ENCODE results near the gene SKOR1. TPM values are rescaled to one million over a fixed set of nuclear protein-coding genes. Genes with fewer than 3 reads are reported as not detected.

SKOR1 gene
- total and polyA plus RNA-seq, 2 donors (not counting 1 experiment from before 2014, with no cell fraction given): 0.01 to 0.17 TPM

- no peaks in the 10 kb centered on the region for H3K4me1 ChIP-seq (ENCODE audit: control insufficient read depth, extremely low read depth, insufficient read depth, low read length)
- no peak overlapping the region for H3K4me2 ChIP-seq (ENCODE audit: extremely low read depth, insufficient read depth, low read length)
- no peak overlapping the region for H2AFZ ChIP-seq (ENCODE audit: low read length)
- no peaks in the 10 kb centered on the region for H3K36me3 ChIP-seq (ENCODE audit: control insufficient read depth, insufficient read depth, low read length)
- H3K9ac ChIP-seq (ENCODE audit: insufficient read depth, low read length): no peak overlapping the region
- no peaks in the 10 kb centered on the region for H4K20me1 ChIP-seq (ENCODE audit: control insufficient read depth, extremely low read depth, insufficient read depth, low read length)
- H3K27me3 ChIP-seq (ENCODE audit: control insufficient read depth, insufficient read depth, low read length): no peaks in the 10 kb centered on the region
- H3K4me3 ChIP-seq (replicated peaks in 1 of 4; ENCODE audit: control extremely low read depth in 1 of 4, insufficient read depth in 1 of 4, low read depth in 3 of 4, low read length in 4 of 4): no peak overlapping the region
- H3K9me3 ChIP-seq (ENCODE audit: control insufficient read depth, insufficient read depth, low read depth, low read length): no peaks in the 10 kb centered on the region
- H3K27ac ChIP-seq (ENCODE audit: insufficient read depth, low read length): no peak overlapping the region
- no peak for TF ChIP-seq EZH2 (IDR thresholded peaks at IDR 0.05; ENCODE audit: low read length, missing control alignments)
- no peaks in the 10 kb centered on the region for H3K79me2 ChIP-seq (ENCODE audit: control insufficient read depth, insufficient read depth, low read length)
- no peak for DNase-seq (ENCODE audit: low read depth in 2 of 2)
Observed at GRCh38 chr15:67799801-67800205, 25.5 kb upstream of the SKOR1 start.

DNA sequence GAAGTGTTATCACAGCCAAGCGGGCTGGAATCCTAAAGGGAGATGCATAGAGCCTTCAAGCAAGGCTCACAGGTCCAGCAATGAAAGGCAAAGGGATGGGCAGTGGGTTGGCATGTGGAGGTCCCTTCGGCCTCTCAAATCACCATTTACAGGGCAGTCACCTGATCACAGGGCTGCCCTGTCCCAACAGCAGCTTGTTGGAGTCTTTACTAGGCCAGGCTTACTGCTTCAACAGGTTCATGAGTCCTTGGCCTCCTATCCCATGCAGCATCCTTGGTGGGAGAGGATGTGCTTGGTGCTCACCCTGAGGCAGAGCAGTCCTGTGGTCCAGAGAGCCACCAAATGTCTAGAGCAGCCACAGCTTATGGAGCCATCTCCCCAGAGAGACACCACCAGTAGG lies 24.2 kb upstream of the SKOR1 start:
- H3K4me3 ChIP-seq (replicated peaks in 1 of 4; ENCODE audit: control extremely low read depth in 1 of 4, insufficient read depth in 1 of 4, low read depth in 3 of 4, low read length in 4 of 4): no peak overlapping the region
- H4K20me1 ChIP-seq (ENCODE audit: control insufficient read depth, extremely low read depth, insufficient read depth, low read length): no peaks in the 10 kb centered on the region
- H3K27ac ChIP-seq (ENCODE audit: insufficient read depth, low read length): no peak overlapping the region
- TF ChIP-seq, protein P1, sequence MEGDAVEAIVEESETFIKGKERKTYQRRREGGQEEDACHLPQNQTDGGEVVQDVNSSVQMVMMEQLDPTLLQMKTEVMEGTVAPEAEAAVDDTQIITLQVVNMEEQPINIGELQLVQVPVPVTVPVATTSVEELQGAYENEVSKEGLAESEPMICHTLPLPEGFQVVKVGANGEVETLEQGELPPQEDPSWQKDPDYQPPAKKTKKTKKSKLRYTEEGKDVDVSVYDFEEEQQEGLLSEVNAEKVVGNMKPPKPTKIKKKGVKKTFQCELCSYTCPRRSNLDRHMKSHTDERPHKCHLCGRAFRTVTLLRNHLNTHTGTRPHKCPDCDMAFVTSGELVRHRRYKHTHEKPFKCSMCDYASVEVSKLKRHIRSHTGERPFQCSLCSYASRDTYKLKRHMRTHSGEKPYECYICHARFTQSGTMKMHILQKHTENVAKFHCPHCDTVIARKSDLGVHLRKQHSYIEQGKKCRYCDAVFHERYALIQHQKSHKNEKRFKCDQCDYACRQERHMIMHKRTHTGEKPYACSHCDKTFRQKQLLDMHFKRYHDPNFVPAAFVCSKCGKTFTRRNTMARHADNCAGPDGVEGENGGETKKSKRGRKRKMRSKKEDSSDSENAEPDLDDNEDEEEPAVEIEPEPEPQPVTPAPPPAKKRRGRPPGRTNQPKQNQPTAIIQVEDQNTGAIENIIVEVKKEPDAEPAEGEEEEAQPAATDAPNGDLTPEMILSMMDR (conservative IDR thresholded peaks at IDR 0.05 in 1 of 2, IDR thresholded peaks at IDR 0.05 in 1 of 2; ENCODE audit: low read depth in 1 of 2, low read length in 2 of 2): no peak
- no peak for TF ChIP-seq EZH2 (IDR thresholded peaks at IDR 0.05; ENCODE audit: low read length, missing control alignments)
- no peaks in the 10 kb centered on the region for H3K4me1 ChIP-seq (ENCODE audit: control insufficient read depth, extremely low read depth, insufficient read depth, low read length)
- H2AFZ ChIP-seq (ENCODE audit: low read length): no peak overlapping the region
- H3K9ac ChIP-seq (ENCODE audit: insufficient read depth, low read length): no peak overlapping the region
- no peak overlapping the region for H3K4me2 ChIP-seq (ENCODE audit: extremely low read depth, insufficient read depth, low read length)
- H3K79me2 ChIP-seq (ENCODE audit: control insufficient read depth, insufficient read depth, low read length): no peaks in the 10 kb centered on the region
- H3K36me3 ChIP-seq (ENCODE audit: control insufficient read depth, insufficient read depth, low read length): no peaks in the 10 kb centered on the region
- H3K9me3 ChIP-seq (ENCODE audit: control insufficient read depth, insufficient read depth, low read depth, low read length): no peaks in the 10 kb centered on the region
- no peak for DNase-seq (ENCODE audit: low read depth in 2 of 2)
- no peaks in the 10 kb centered on the region for H3K27me3 ChIP-seq (ENCODE audit: control insufficient read depth, insufficient read depth, low read length)

DNA sequence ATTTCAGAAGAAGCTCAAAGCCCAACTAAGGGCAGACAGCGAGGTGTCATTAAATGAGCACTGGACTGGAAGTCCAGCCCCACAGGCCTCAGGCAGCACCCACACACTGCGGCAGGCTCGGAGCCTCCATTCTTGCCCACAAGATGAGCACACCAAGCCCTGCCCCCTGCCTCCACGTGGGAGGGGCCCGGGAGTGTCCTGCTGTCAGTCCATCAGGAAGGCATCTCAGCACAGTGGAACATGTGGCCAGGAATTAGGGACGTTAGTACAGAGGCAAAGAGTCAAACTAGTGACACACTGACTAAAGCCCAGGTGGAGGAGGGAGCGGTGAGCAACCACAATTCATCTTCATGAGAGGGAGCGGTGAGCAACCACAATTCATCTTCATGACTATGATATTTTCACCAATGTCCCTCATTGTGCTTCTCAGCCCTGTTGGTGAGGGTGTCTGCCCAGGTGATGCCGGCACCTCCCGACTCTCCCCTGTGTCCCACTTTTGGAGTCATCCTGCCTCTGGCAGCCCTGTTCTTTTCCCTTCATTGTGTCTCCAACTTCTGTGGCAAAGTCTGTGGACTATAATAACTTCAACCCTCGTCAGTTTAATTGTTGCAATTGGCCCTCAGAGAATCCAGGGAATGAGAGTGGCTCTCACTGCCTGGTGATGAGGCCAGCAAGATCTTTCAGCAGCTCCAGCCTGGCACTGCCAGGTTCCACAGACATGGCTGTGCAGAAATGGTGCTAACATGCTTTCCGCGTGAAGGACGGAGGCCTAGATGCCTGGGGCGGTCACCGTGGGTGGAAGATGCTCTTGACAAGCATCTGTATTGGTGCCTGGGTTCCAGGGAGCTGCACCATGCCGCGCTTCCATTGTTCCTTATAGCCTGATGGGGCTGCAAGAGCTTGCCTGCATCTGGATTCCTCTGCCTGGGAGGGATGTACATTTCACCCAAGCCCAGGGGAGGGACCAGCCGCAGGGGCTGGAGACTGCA lies 23.1 kb upstream of the SKOR1 start:
- Histone ChIP-seq H3K4me3 (replicated peaks in 1 of 4; ENCODE audit: control extremely low read depth in 1 of 4, insufficient read depth in 1 of 4, low read depth in 3 of 4, low read length in 4 of 4) (no peak overlapping the region), H3K4me1 (ENCODE audit: control insufficient read depth, extremely low read depth, insufficient read depth, low read length) (no peaks in the 10 kb centered on the region), H3K79me2 (ENCODE audit: control insufficient read depth, insufficient read depth, low read length) (no peaks in the 10 kb centered on the region), H3K27me3 (ENCODE audit: control insufficient read depth, insufficient read depth, low read length) (no peaks in the 10 kb centered on the region), H4K20me1 (ENCODE audit: control insufficient read depth, extremely low read depth, insufficient read depth, low read length) (no peaks in the 10 kb centered on the region), H3K27ac (ENCODE audit: insufficient read depth, low read length) (no peak overlapping the region), H3K9ac (ENCODE audit: insufficient read depth, low read length) (no peak overlapping the region), H3K36me3 (ENCODE audit: control insufficient read depth, insufficient read depth, low read length) (no peaks in the 10 kb centered on the region), H2AFZ (ENCODE audit: low read length) (no peak overlapping the region), H3K4me2 (ENCODE audit: extremely low read depth, insufficient read depth, low read length) (no peak overlapping the region), H3K9me3 (ENCODE audit: control insufficient read depth, insufficient read depth, low read depth, low read length) (no peaks in the 10 kb centered on the region)
- no peak for TF ChIP-seq EZH2 (IDR thresholded peaks at IDR 0.05; ENCODE audit: low read length, missing control alignments)
- TF ChIP-seq, protein P1 (conservative IDR thresholded peaks at IDR 0.05 in 1 of 2, IDR thresholded peaks at IDR 0.05 in 1 of 2; ENCODE audit: low read depth in 1 of 2, low read length in 2 of 2): no peak
- DNase-seq (ENCODE audit: low read depth in 2 of 2): no peak

Measured in fibroblast of lung (primary cell).